IMR-90 (cell line): Measurements from ENCODE around the gene PALLD. TPM values are rescaled to one million over a fixed set of nuclear protein-coding genes. Genes with fewer than 3 reads are reported as not detected.

Experiments
- ATAC-seq: fragments of 200-7000 bp; cut with Tn5 transposase; 2 replicates; pipeline ENCODE4 v1.9.1; 2020; ENCODE audit warnings: low read depth, mild to moderate bottlenecking, moderate library complexity
- BruUV-seq: library from RNA; stranded (reverse); fragments of 400-500 nt; replicated peaks from 2 replicates; lab custom pipeline; 2021; lab: Mats Ljungman, UMichigan
- CTCF ChIA-PET: fragments of 300-600 bp; formaldehyde crosslinking; extraction: SDS; loops from one replicate; lab custom pipeline; 2021; ENCODE audit warnings: antibody characterized with exemption; lab: Yijun Ruan, JAX
- POLR2A ChIA-PET: fragments of 300-600 bp; sonication (Branson Sonifier 250); formaldehyde crosslinking; loops from one replicate; lab custom pipeline; 2022; ENCODE audit warnings: antibody characterized with exemption; ENCODE audit not compliant: unreplicated experiment; lab: Charles Lee
- DNase-seq: peaks from one replicate; pipeline ENCODE4 v3.0.0; 2013
- H2AFZ ChIP-seq: replicated peaks from 2 replicates; pipeline ENCODE3; 2013; ENCODE audit warnings: low read length, mild to moderate bottlenecking; ENCODE audit not compliant: poor library complexity
- H2AK5ac ChIP-seq: 2 replicates; pipeline ENCODE4 v1.6.1; 2013; ENCODE audit warnings: low read depth, low read length, inconsistent platforms
- H2AK9ac ChIP-seq: replicated peaks from 2 replicates; pipeline ENCODE3; 2013; ENCODE audit warnings: mild to moderate bottlenecking, low read depth, low read length, moderate library complexity; ENCODE audit not compliant: poor library complexity
- H2BK120ac ChIP-seq: 2 replicates; pipeline ENCODE4 v1.6.1; 2013; ENCODE audit warnings: low read depth, low read length, inconsistent platforms
- H2BK15ac ChIP-seq: 3 replicates; pipeline ENCODE4 v1.6.1; 2013; ENCODE audit warnings: low read depth, low read length, inconsistent platforms
- H2BK20ac ChIP-seq: 2 replicates; pipeline ENCODE4 v1.6.1; 2013; ENCODE audit warnings: low read depth, mild to moderate bottlenecking, inconsistent platforms, low read length, moderate library complexity
- H2BK5ac ChIP-seq: 2 replicates; pipeline ENCODE4 v1.6.1; 2013; ENCODE audit warnings: mild to moderate bottlenecking, low read depth, low read length, inconsistent platforms; ENCODE audit not compliant: poor library complexity, severe bottlenecking
- H3K14ac ChIP-seq: replicated peaks from 2 replicates; pipeline ENCODE4 v1.6.1; 2013; ENCODE audit warnings: low read depth, low read length, inconsistent platforms
- H3K18ac ChIP-seq: 2 replicates; pipeline ENCODE4 v1.6.1; 2013; ENCODE audit warnings: low read depth, low read length, control low read depth
- H3K23ac ChIP-seq: 2 replicates; pipeline ENCODE4 v1.6.1; 2013; ENCODE audit warnings: low read depth, low read length, inconsistent platforms
- H3K27ac ChIP-seq: 2 replicates; pipeline ENCODE4 v1.5.1; 2013; ENCODE audit warnings: mild to moderate bottlenecking, control low read depth, low read length; ENCODE audit not compliant: insufficient read depth
- H3K27me3 ChIP-seq: 2 replicates; pipeline ENCODE4 v1.6.1; 2013; ENCODE audit warnings: low read length; ENCODE audit not compliant: control insufficient read depth, insufficient read depth
- H3K36me3 ChIP-seq: 2 replicates; pipeline ENCODE4 v1.6.1; 2013; ENCODE audit warnings: low read length, mixed read lengths; ENCODE audit not compliant: control insufficient read depth, insufficient read depth
- H3K4ac ChIP-seq: 2 replicates; pipeline ENCODE4 v1.6.1; 2013; ENCODE audit warnings: low read depth, low read length, inconsistent platforms
- H3K4me1 ChIP-seq: 2 replicates; pipeline ENCODE4 v1.6.1; 2013; ENCODE audit warnings: low read length, mixed read lengths; ENCODE audit not compliant: control insufficient read depth, insufficient read depth
- H3K4me2 ChIP-seq: 2 replicates; pipeline ENCODE4 v1.6.1; 2013; ENCODE audit warnings: low read depth, mild to moderate bottlenecking, control low read depth, low read length, moderate library complexity
- H3K4me3 ChIP-seq: 2 replicates; pipeline ENCODE4 v1.5.1; 2013; ENCODE audit warnings: low read depth, mild to moderate bottlenecking, control low read depth, low read length, moderate library complexity; ENCODE audit not compliant: insufficient read depth
- H3K56ac ChIP-seq: 2 replicates; pipeline ENCODE4 v1.6.1; 2013; ENCODE audit warnings: low read length, inconsistent platforms; ENCODE audit not compliant: insufficient read depth; ENCODE audit errors: extremely low read depth
- H3K79me1 ChIP-seq, 2 experiments: 2 replicates each; pipeline ENCODE4 v1.6.1; 2013; ENCODE audit warnings: low read length in 2 of 2, inconsistent platforms in 1 of 2, low read depth in 1 of 2
- H3K9ac ChIP-seq: 2 replicates; pipeline ENCODE4 v1.6.1; 2013; ENCODE audit warnings: low read depth, low read length, control low read depth
- H3K9me1 ChIP-seq: 2 replicates; pipeline ENCODE4 v1.6.1; 2013; ENCODE audit warnings: low read length, inconsistent platforms; ENCODE audit not compliant: insufficient read depth
- H3K9me3 ChIP-seq: 2 replicates; pipeline ENCODE4 v1.6.1; 2013; ENCODE audit warnings: low read length; ENCODE audit not compliant: control insufficient read depth, insufficient read depth
- H4K20me1 ChIP-seq: 2 replicates; pipeline ENCODE4 v1.6.1; 2013; ENCODE audit warnings: low read length, inconsistent platforms; ENCODE audit not compliant: insufficient read depth
- H4K5ac ChIP-seq: 2 replicates; pipeline ENCODE4 v1.6.1; 2013; ENCODE audit warnings: mild to moderate bottlenecking, low read depth, low read length, control low read depth
- H4K8ac ChIP-seq, 2 experiments: 2 replicates each; pipeline ENCODE4 v1.6.1; 2013; ENCODE audit warnings: low read depth in 2 of 2, low read length in 2 of 2, control low read depth in 1 of 2, inconsistent platforms in 1 of 2
- H4K91ac ChIP-seq: 2 replicates; pipeline ENCODE4 v1.6.1; 2013; ENCODE audit warnings: low read depth, low read length, inconsistent platforms; ENCODE audit not compliant: insufficient read depth
- BHLHE40 ChIP-seq: fragments of 150-350 bp; IDR thresholded peaks from 2 replicates; pipeline ENCODE4 v1.6.1; 2016; ENCODE audit warnings: mild to moderate bottlenecking, low read depth, low read length
- CEBPB ChIP-seq: IDR thresholded peaks from 2 replicates; pipeline ENCODE4 v1.6.1; 2012; ENCODE audit warnings: low read depth, low read length, improper control_type of control experiment
- FOS ChIP-seq: fragments of 150-350 bp; IDR thresholded peaks from 2 replicates; pipeline ENCODE4 v1.6.1; 2016; ENCODE audit warnings: low read depth, low read length
- NFE2L2 ChIP-seq: fragments of 150-350 bp; IDR thresholded peaks from 2 replicates; pipeline ENCODE4 v1.6.1; 2016; ENCODE audit warnings: low read depth, mild to moderate bottlenecking, low read length
- RCOR1 ChIP-seq: IDR thresholded peaks from 2 replicates; pipeline ENCODE4 v1.6.1; 2012; ENCODE audit warnings: mild to moderate bottlenecking, low read length, improper control_type of control experiment; ENCODE audit not compliant: insufficient replicate concordance
- RFX5 ChIP-seq: IDR thresholded peaks from 2 replicates; pipeline ENCODE4 v1.8.0; 2012; ENCODE audit warnings: low read depth, mild to moderate bottlenecking, low read length, moderate library complexity
- USF2 ChIP-seq: fragments of 150-350 bp; IDR thresholded peaks from 2 replicates; pipeline ENCODE4 v1.6.1; 2017; ENCODE audit warnings: mild to moderate bottlenecking, antibody characterized with exemption, low read length, low read depth
- dilution Hi-C: fragments of 300-500 bp; cut with HindIII; formaldehyde crosslinking; loops from one replicate; pipeline ENCODE4 v1.14.3; 2018; ENCODE audit warnings: low sequenced_read_pairs; ENCODE audit not compliant: unreplicated experiment
- in situ Hi-C: fragments of 300-500 bp; cut with MboI; formaldehyde crosslinking; loops from 3 replicates; pipeline ENCODE4 v1.14.3; 2019; ENCODE audit warnings: low sequenced_read_pairs, inconsistent platforms, mixed read lengths
- intact Hi-C: fragments of 100-400 bp; cut with micrococcal nuclease; formaldehyde crosslinking; loops from 2 replicates; pipeline ENCODE4 v1.10.0; 2022
- polyA plus RNA-seq, 3 experiments: library from polyadenylated mRNA; depleted of rRNA; stranded (reverse); fragments of >200 nt; gene quantifications; 2 replicates each; pipeline ENCODE4 v1.2.3, GENCODE V29; 2012; ENCODE audit warnings: low replicate concordance in 1 of 3
- total RNA-seq: library from RNA; depleted of rRNA; stranded (reverse); fragments of >200 nt; gene quantifications from 2 replicates; pipeline ENCODE4 v1.2.3, GENCODE V29; 2012

Gene PALLD
- total and polyA plus RNA-seq, 2 of the 4 experiments (the other 2 are of a cell fraction): 91.0 to 91.9 TPM

DNA sequence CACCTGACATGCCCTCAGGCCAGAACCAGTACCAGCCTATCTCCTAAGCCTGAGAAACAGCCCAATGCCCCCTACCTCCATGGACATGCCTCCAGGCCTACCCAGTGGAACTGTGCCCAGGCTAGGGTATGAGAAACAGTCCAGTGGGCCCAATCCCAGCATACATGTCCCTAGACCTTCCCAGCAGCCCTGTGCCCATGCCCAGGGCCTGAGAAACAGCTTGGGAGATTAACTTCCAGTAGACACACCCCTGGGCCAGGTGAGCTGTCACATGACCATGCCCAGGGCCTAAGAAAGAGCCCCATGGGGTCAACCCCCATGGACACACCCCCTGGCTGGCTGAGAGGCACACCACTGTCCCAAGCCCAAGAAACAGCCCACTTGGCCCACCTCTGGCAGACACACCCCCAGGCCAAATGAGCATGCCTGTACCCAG is 434.4 kb downstream of the PALLD start:
- Histone ChIP-seq H2AFZ (no peak overlapping the region), H3K18ac (no peak overlapping the region), H3K4me2 (no peak overlapping the region), H3K36me3 (peaks cover 23% of the 10 kb centered on the region), H3K4me3 (no peak overlapping the region), H3K23ac (no peak overlapping the region), H3K56ac (no peak overlapping the region), H4K8ac (no peak overlapping the region), H2BK120ac (no peak overlapping the region), H3K4ac (no peak overlapping the region), H3K4me1 (no peaks in the 10 kb centered on the region), H3K9me3 (peaks cover 20% of the 10 kb centered on the region), H2AK9ac (no peak overlapping the region), H4K20me1 (no peaks in the 10 kb centered on the region), H4K5ac (no peak overlapping the region), H2AK5ac (no peak overlapping the region), H3K9me1 (no peaks in the 10 kb centered on the region), H2BK5ac (no peak overlapping the region), H2BK20ac (no peak overlapping the region), H2BK15ac (no peak overlapping the region), H3K27me3 (no peaks in the 10 kb centered on the region), H3K79me1 (peaks cover 5% of the 10 kb centered on the region in 2 experiments; a peak in 3 of 4 replicates), H3K9ac (no peak overlapping the region), H3K27ac (no peak overlapping the region), H3K14ac (no peak overlapping the region), H4K91ac (no peak overlapping the region)
- DNase-seq (no peak), ATAC-seq (peak; percentile 30; the same call in 1 of the 2 replicates)
- no TSS peak for BruUV-seq
- CTCF ChIA-PET: no interaction called here
- dilution Hi-C loops (no loop called here), in situ Hi-C loops (no loop called here), intact Hi-C loops (no loop called here)
- POLR2A ChIA-PET: no interaction called here
- TF ChIP-seq RFX5 (no peak), CEBPB (no peak), RCOR1 (no peak), FOS (no peak), NFE2L2 (no peak), USF2 (no peak), BHLHE40 (no peak)
